GM18873 (cell line): ENCODE data around the gene DYRK2.

Source experiments
- ATAC-seq: cut with Tn5 transposase; IDR thresholded peaks from one replicate; pipeline ENCODE4 v1.9.1; 2021; ENCODE audit warnings: mild to moderate bottlenecking, moderate library complexity, moderate number of reproducible peaks; ENCODE audit not compliant: unreplicated experiment, low FRiP score

Gene DYRK2

GRCh38 chr12:67645126-67645525 lies 3.4 kb upstream of the DYRK2 start:
- ATAC-seq = no peak

GRCh38 chr12:67645601-67646000 lies 2.9 kb upstream of the DYRK2 start:
- no peak for ATAC-seq

- no peak for ATAC-seq
Observed at GRCh38 chr12:67646775-67647174, 1.8 kb upstream of the DYRK2 start.

GRCh38 chr12:67647181-67647798 lies 1.3 kb upstream of the DYRK2 start:
- no peak for ATAC-seq

GRCh38 chr12:67647799-67648520 lies 585 bp upstream of the DYRK2 start:
- ATAC-seq = no peak

GRCh38 chr12:67649261-67649569 lies 670 bp downstream of the DYRK2 start:
- ATAC-seq = peak; percentile 26

- no peak for ATAC-seq
Observed at GRCh38 chr12:67649570-67650387, 1.2 kb downstream of the DYRK2 start.

GRCh38 chr12:67650388-67651131 lies 2.0 kb downstream of the DYRK2 start:
- no peak for ATAC-seq

GRCh38 chr12:67651132-67651695 lies 2.7 kb downstream of the DYRK2 start:
- ATAC-seq = no peak

GRCh38 chr12:67655829-67656228 lies 7.3 kb downstream of the DYRK2 start:
- no peak for ATAC-seq

- ATAC-seq = no peak
Observed at GRCh38 chr12:67656251-67656650, 7.7 kb downstream of the DYRK2 start.

GRCh38 chr12:67658486-67658885 lies 9.9 kb downstream of the DYRK2 start:
- no peak for ATAC-seq

GRCh38 chr12:67659292-67659691 lies 10.7 kb downstream of the DYRK2 start:
- no peak for ATAC-seq

GRCh38 chr12:67661311-67662021 lies 12.9 kb downstream of the DYRK2 start:
- ATAC-seq = no peak

- no peak for ATAC-seq
Observed at GRCh38 chr12:67662910-67663538, 14.5 kb downstream of the DYRK2 start.

- no peak for ATAC-seq
Observed at GRCh38 chr12:67664171-67664570, 15.6 kb downstream of the DYRK2 start.

- ATAC-seq = no peak
Observed at GRCh38 chr12:67665679-67666078, 17.1 kb downstream of the DYRK2 start.

GRCh38 chr12:67666605-67667004 lies 18.1 kb downstream of the DYRK2 start:
- ATAC-seq = no peak

GRCh38 chr12:67667276-67668073 lies 18.9 kb downstream of the DYRK2 start:
- ATAC-seq = no peak
